Activated naive CD8-positive, alpha-beta T cell (primary cell): ENCODE results near the gene PGAP2.
"Not testable (repeated sequence)": the region's sequence is repeated elsewhere in the genome, so short reads cannot be mapped to it uniquely, and the experiment has no call there.

Experiments
- H3K27ac Mint-ChIP-seq: one replicate; pipeline ENCODE4 v1.8.0; 2021; ENCODE audit warnings: mixed read lengths
- H3K27me3 Mint-ChIP-seq: one replicate; pipeline ENCODE4 v1.8.0; 2021; ENCODE audit warnings: mixed read lengths
- H3K36me3 Mint-ChIP-seq: one replicate; pipeline ENCODE4 v1.8.0; 2021; ENCODE audit warnings: mixed read lengths
- H3K4me1 Mint-ChIP-seq: one replicate; pipeline ENCODE4 v1.8.0; 2021; ENCODE audit warnings: low read depth, mixed read lengths
- H3K4me3 Mint-ChIP-seq: one replicate; pipeline ENCODE4 v1.8.0; 2021; ENCODE audit warnings: mild to moderate bottlenecking, mixed read lengths
- H3K9me3 Mint-ChIP-seq: one replicate; pipeline ENCODE4 v1.8.0; 2021; ENCODE audit warnings: low read depth, mixed read lengths

The PGAP2 gene

DNA sequence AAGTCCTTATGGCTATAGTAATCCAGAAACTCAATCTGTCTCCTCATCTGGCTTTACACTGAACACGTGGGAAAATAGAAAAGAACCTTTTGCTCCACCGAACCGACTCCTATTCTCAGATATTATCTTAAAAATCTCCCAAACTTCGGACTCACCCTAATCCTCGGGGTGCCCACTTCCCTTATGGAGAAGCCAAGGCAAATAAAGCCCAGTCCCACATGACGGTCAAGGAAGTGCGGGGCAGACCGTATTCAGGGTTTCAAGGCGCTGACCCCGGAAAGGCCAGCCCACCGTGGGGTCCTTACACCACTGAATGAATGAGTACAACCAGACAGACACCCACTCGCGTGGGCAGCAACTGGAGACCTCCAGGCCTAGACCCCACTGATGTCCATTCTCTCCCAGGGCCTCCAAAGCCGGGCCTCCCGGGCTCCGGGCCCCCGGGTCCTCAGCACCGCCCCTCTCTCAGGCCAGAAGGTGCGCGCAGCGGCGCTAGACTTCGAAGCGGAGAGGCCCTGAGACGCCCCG, 11.5 kb upstream of the PGAP2 start:
- no peaks in the 10 kb centered on the region for H3K9me3 Mint-ChIP-seq
- peak overlapping the region; percentile 98 for H3K4me3 Mint-ChIP-seq
- peak overlapping the region; percentile 83 for H3K27ac Mint-ChIP-seq
- no peaks in the 10 kb centered on the region for H3K27me3 Mint-ChIP-seq
- H3K36me3 Mint-ChIP-seq = peaks cover 4% of the 10 kb centered on the region
- peaks cover 44% of the 10 kb centered on the region for H3K4me1 Mint-ChIP-seq

DNA sequence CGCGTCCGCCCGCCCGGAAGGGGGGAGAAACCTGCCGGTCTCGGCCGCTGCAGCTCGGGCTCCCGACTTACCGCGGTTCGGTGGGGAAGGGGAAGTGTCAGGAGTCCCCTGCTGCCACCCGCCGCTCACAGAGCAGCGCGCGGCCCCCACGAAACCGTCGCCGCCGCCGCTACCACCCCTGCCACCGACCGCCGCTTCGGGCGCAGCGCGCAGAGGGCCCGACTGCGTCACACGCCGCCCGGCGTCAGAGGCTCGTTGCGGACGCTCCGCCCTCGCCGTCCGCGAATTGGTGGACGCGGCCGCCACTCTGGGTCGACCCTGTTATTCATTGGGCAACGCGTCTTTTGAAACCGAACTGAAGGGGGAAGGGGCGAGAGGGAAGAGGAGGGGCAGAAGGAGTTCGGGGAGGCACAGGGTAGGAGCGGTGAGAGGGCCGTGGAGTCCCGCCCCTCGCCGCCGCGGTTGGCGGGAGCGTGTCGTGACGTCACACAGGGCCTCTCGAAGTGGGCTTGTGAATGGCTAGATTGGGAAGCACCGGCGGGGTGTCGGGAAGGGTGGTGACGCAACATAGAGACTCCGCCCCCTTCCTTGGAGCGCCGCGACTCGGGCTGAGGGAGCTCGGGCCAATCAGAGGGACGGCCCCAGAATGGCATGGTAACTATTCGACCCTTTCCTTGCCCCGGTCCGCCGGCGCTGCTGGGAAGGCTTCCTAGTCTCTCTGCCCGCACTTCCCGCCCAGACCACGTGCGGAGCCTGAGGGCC, 10.8 kb upstream of the PGAP2 start, which contains the start of gene NUP98:
Gene NUP98 (minus strand): TSS at position 226 of the 762 bp plus-strand sequence. CDS start 15,437 bp downstream, outside the sequence.
- Mint-ChIP-seq H3K36me3 (peaks cover 4% of the 10 kb centered on the region), H3K9me3 (no peaks in the 10 kb centered on the region), H3K4me1 (peaks cover 42% of the 10 kb centered on the region), H3K27me3 (no peaks in the 10 kb centered on the region), H3K4me3 (peak within 1 kb of the TSS; percentile 98), H3K27ac (peak within 1 kb of the TSS; percentile 99)

DNA sequence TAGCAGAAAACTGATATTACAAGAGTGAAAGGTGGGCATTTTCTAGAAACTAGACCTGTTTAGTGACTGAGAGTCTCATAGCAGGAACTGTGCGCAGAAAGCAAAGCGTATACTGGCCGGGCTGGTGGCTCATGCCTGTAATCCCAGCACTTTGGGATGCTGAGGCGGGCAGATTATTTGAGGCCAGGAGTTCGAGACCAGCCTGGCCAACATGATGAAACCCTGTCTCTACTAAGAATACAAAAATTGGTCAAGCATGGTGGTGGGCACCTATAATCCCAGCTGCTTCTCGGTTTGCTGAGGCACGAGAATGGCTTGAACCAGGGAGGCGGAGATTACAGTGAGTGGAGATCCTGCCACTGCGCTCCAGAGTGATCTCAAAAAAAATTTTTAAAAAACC, 9.2 kb upstream of the PGAP2 start:
- Mint-ChIP-seq H3K36me3 (no peaks in the 10 kb centered on the region), H3K4me3 (peak overlapping the region; percentile 98), H3K27ac (peak overlapping the region; percentile 99), H3K27me3 (no peaks in the 10 kb centered on the region), H3K4me1 (peaks cover 33% of the 10 kb centered on the region), H3K9me3 (no peaks in the 10 kb centered on the region)

DNA sequence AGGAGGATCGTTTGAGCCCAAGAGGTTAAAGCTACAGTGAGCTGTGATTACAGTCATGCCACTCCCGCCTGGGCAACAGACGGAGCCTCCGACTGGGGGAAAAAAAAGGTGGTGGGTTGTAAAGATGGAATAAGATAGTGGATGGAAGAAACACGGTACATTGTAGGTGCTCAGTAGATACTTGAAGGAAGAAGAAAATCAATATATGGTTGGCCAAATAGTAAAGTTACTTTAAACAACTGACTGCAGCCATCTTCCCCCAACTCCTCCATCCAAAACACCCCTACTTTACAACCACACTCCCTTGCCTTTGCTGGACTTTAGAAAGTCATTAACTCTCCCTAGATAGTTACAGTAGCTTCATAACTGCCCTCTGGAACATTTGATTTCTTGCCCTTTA, 8.5 kb upstream of the PGAP2 start:
- Mint-ChIP-seq H3K4me3 (no peak overlapping the region), H3K4me1 (peaks cover 26% of the 10 kb centered on the region), H3K9me3 (no peaks in the 10 kb centered on the region)

DNA sequence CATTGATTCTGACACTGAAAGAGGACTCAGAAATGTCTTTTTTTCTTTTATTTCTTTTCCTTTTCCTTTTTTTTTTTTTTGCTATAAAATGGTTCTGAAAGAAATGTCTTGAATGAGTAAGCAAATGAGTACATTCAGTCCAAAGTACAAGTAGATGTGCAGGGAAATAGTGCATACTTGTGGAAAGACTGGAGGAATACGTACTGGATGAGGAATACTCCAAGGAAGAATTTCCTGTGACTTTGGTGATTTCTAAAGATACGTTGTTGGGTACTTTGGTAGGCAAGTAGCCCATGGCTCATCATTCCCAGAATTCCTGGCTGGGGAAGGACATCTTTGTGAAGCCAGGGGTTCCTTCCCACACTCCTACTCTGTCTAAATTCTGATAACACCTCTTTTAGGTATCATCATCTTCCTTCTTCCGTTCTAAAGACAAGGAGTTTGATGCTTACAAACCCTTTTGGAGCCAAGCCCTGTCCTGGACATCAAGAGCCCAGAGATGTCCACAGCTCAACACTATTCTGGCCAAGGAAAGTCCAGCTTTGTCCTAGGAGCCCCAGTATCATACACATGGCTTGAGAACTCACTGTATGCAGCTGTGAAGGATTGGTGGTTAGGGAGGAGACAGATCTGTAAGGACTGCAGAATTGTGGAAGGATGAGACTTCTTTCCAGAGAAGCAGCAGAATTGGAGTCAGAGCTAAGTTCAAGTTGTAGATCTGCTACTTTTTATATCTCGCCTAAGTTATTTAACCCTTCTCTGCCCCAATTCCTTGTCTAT, 6.2 kb upstream of the PGAP2 start:
- H3K4me1 Mint-ChIP-seq = peaks cover 10% of the 10 kb centered on the region
- no peak overlapping the region for H3K4me3 Mint-ChIP-seq
- H3K36me3 Mint-ChIP-seq = no peaks in the 10 kb centered on the region
- H3K27ac Mint-ChIP-seq = no peak overlapping the region
- no peaks in the 10 kb centered on the region for H3K9me3 Mint-ChIP-seq
- no peaks in the 10 kb centered on the region for H3K27me3 Mint-ChIP-seq

More for the DNA sequence above, 8.5 kb upstream of the PGAP2 start:
- Mint-ChIP-seq H3K27ac (no peak overlapping the region), H3K27me3 (no peaks in the 10 kb centered on the region), H3K36me3 (no peaks in the 10 kb centered on the region)

DNA sequence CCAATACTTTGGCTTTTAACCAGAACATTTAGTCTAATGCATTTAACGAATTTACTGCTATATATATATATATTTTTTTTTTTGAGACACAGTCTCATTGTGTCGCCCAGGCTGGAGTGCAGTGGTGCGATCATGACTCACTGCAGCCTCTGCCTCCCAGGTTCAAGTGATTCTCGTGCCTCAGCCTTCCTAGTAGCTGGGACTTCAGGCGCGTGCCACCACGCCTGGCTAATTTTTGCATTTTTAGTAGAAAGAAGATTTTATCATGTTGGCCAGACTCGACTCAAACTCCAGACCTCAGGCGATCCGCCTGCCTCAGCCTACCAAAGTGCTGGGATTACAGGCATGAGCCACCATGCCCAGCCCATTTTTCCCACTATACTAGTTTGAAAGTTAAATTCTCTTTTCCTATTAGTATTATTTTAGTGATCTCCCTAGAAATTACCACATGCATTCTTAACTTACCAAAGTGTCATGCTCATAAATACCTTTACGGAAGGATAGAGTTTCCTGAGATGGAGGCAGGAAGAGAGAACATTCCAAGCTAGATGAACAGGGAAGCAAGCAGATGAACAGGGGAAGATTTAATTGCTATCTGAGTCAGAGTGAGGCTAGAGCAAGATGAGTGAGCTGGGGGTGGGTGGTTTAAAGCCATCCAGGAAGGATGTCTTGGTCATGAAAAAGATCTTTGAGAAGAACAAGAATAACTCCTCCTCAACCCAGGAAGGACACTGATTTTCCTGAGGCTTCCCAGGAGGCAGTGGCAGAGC, 4.4 kb upstream of the PGAP2 start:
- H3K27me3 Mint-ChIP-seq = no peaks in the 10 kb centered on the region
- no peaks in the 10 kb centered on the region for H3K36me3 Mint-ChIP-seq
- no peak overlapping the region for H3K4me3 Mint-ChIP-seq
- peaks cover 11% of the 10 kb centered on the region for H3K4me1 Mint-ChIP-seq
- no peak overlapping the region for H3K27ac Mint-ChIP-seq
- H3K9me3 Mint-ChIP-seq = no peaks in the 10 kb centered on the region

DNA sequence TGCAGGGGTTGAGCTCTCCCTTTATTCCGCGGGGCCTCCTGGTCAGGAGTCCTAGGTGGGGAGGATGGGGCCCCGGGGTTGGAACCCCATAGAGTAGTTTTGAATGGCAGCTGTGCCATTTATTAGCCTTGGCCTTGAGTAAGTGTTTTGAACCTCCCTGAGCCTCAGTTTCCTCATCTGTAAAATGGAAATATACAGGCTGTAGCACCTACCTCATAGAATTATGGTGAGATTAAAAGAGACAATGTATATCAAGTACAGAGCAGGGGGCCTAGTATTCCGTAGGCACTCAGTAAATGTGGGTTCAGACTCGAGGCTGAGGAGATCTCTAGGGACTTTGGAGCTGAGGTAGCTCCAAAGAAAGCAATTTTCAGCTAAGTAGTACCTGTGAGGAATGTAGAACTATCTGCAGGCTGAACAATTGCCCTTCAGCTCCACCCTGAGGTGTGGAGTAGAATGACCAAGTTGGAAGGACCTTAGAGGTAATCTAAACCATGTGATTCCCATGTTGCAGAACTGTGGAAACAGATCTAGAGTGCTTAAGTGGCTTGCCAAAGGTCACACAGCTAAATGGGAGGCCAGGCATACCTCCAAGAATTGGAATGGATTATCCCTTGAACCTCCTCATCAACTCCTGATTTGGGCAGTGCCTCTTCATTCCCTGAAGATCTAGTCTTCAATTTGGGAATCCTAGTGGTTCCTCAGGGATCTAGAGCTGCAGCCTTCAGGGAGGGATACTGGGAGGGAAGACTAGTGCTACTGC, 682 bp downstream of the PGAP2 start:
- no peaks in the 10 kb centered on the region for H3K9me3 Mint-ChIP-seq
- H3K36me3 Mint-ChIP-seq = peaks cover 2% of the 10 kb centered on the region
- H3K27ac Mint-ChIP-seq = peak overlapping the region; percentile 66
- H3K27me3 Mint-ChIP-seq = no peaks in the 10 kb centered on the region
- H3K4me3 Mint-ChIP-seq = peak overlapping the region; percentile 87
- peaks cover 14% of the 10 kb centered on the region for H3K4me1 Mint-ChIP-seq

DNA sequence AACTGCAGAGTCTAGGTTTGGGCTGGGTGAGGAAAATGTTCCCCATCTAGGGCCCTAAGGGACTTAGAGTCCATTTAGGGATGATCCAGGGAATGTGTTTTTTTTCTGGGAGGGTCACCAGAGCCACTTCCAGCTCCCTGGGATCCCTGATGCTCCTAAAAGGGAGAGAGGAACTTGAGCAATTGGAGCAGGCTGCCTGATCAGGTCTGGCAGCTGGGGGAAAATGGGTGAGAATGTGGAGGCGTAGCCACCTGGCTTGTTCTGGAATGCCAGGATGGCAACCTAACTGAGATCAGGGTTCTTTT, 1.2 kb downstream of the PGAP2 start:
- Mint-ChIP-seq H3K27me3 (no peaks in the 10 kb centered on the region), H3K27ac (no peak overlapping the region), H3K9me3 (no peaks in the 10 kb centered on the region), H3K4me3 (no peak overlapping the region), H3K4me1 (peaks cover 14% of the 10 kb centered on the region), H3K36me3 (peaks cover 2% of the 10 kb centered on the region)

DNA sequence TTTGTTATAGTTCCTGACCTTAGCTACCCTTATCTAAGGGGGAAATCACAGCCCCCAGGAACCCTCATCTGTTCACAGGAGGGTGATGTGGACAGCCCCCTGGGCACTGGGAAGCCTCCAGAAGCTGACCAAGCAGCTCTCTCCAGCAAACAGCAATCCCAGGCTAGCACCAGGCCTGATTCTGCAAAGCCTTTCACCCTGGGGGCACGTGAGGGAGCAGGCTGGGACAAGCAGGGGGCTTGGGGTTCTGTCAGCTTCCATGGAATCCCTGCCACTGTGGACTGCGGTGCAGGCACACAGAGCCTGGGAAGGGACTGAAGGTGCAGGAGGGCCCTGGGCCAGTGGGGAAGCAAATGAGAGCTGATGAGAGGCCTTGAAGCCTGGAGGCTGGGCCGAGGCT, 2.1 kb downstream of the PGAP2 start:
- no peak overlapping the region for H3K27ac Mint-ChIP-seq
- no peaks in the 10 kb centered on the region for H3K9me3 Mint-ChIP-seq
- no peak overlapping the region for H3K4me3 Mint-ChIP-seq
- H3K36me3 Mint-ChIP-seq = peaks cover 2% of the 10 kb centered on the region
- H3K4me1 Mint-ChIP-seq = peaks cover 14% of the 10 kb centered on the region
- no peaks in the 10 kb centered on the region for H3K27me3 Mint-ChIP-seq

DNA sequence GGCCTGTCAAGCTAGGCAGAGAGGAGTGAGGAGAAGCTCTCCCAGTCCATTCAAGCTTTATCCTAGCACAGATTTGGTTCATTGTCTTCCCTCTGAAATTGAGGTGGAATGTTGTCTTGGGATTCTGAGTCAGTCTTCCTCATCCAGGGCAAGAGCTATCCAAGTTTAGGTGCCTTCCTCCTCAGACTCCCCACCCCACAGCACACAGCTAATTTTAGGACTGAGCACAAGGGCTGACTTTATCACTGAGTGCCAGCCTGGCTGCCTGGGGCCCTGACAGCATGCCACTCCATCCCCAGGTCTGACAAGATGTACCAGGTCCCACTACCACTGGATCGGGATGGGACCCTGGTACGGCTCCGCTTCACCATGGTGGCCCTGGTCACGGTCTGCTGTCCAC, 2.6 kb downstream of the PGAP2 start:
- no peaks in the 10 kb centered on the region for H3K27me3 Mint-ChIP-seq
- H3K36me3 Mint-ChIP-seq = peaks cover 2% of the 10 kb centered on the region
- peaks cover 14% of the 10 kb centered on the region for H3K4me1 Mint-ChIP-seq
- no peak overlapping the region for H3K27ac Mint-ChIP-seq
- H3K9me3 Mint-ChIP-seq = no peaks in the 10 kb centered on the region
- H3K4me3 Mint-ChIP-seq = no peak overlapping the region

DNA sequence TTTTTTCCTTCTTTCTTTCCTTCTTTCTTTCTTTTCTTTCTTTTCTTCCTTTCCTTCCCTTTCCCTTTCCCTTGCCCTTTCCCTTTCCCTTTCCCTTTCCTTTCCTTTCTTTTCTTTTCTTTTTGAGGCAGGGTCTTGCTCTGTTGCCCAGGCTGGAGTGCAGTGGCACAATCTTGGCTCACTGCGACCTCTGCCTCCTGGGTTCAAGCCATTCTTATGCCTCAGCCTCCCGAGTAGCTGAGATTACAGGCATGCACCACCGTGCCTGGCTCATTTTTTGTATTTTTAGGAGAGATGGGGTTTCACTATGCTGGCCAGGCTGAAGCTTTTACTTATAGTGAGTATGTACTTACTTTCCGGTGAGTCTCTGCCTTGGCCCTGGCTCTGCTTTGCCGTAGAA, 6.5 kb downstream of the PGAP2 start:
- not testable (repeated sequence) for H3K9me3 Mint-ChIP-seq, H3K27ac Mint-ChIP-seq, H3K27me3 Mint-ChIP-seq, H3K36me3 Mint-ChIP-seq, H3K4me1 Mint-ChIP-seq, H3K4me3 Mint-ChIP-seq

DNA sequence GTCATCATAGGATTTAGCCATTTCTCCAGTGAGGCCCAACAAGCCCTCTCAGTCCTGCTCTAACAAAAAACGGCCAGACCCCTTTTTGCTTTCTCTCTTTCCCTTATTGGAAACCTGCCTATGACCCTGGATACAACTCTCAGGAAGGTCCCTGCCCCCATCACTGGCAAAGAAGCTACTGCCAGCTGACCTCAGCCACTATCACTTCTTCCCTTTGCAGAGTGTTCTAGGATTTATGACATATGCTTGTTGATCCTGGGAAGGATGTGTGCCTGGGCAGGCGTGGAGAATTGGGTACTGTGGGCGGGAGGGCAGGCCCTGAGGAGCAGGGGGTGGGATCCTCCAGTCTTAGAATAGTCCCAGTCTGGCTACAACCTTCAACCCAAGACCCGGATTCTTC, 7.5 kb downstream of the PGAP2 start:
- H3K4me1 Mint-ChIP-seq = no peaks in the 10 kb centered on the region
- no peak overlapping the region for H3K4me3 Mint-ChIP-seq
- H3K27me3 Mint-ChIP-seq = no peaks in the 10 kb centered on the region
- H3K9me3 Mint-ChIP-seq = no peaks in the 10 kb centered on the region
- H3K27ac Mint-ChIP-seq = no peak overlapping the region
- peaks cover 2% of the 10 kb centered on the region for H3K36me3 Mint-ChIP-seq

DNA sequence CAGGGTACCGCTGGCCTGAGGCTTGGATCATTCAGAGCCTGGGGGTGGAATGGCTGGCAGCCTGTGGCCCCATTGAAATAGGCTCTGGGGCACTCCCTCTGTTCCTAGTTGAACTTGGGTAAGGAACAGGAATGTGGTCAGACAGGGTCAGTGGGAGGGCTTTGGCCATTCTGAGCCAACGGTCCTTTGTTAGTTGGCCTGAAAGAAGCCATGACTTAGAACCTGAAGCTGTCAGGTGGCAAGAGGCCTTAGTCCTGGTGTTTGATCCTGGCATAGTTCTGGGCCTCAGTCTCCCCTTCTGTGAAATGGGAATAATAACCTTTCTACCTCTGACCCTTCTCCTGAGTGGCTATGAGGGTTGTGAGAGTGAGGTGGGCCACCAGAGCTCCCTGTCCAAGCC, 8.3 kb downstream of the PGAP2 start:
- H3K27ac Mint-ChIP-seq = no peak overlapping the region
- H3K36me3 Mint-ChIP-seq = no peaks in the 10 kb centered on the region
- H3K4me1 Mint-ChIP-seq = no peaks in the 10 kb centered on the region
- no peaks in the 10 kb centered on the region for H3K27me3 Mint-ChIP-seq
- no peaks in the 10 kb centered on the region for H3K9me3 Mint-ChIP-seq
- no peak overlapping the region for H3K4me3 Mint-ChIP-seq

DNA sequence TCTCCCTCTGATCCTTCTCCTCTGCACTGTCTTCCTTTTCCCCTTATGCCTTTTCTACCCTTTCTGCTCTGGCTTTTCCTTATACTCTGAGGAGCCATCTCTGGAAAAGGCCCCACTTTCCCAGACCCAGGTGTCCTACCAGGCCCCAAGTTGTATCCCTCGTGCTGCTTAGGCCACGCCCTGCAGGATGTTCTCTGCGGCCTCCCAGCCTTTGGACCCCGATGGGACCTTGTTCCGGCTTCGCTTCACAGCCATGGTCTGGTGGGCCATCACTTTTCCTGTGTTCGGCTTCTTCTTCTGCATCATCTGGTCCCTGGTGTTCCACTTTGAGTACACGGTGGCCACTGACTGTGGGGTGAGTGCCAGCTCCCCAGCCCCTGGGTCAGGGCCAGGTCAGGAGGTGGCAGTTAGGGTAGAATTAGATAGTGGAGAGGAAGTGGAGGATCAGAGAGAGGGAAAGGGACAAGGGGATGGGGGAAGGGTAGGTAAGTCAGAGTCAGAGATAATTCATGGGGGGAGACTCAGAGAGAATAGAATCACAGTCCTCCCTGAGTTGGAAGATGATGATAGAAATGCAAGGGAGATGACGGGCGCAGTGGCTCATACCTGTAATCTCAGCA, 8.9 kb downstream of the PGAP2 start:
- H3K9me3 Mint-ChIP-seq = no peaks in the 10 kb centered on the region
- no peak overlapping the region for H3K4me3 Mint-ChIP-seq
- H3K27me3 Mint-ChIP-seq = no peaks in the 10 kb centered on the region
- no peak overlapping the region for H3K27ac Mint-ChIP-seq
- no peaks in the 10 kb centered on the region for H3K4me1 Mint-ChIP-seq
- no peaks in the 10 kb centered on the region for H3K36me3 Mint-ChIP-seq
